Psoas muscle (tissue), 8 donors: ENCODE data around the gene TENM3. TPM values are rescaled to one million over a fixed set of nuclear protein-coding genes. Genes with fewer than 3 reads are reported as not detected.

Experiments used
- ATAC-seq, 4 donors: fragments of 200-7000 bp; cut with Tn5 transposase; one replicate each; pipeline ENCODE4 v1.9.1; 2020; ENCODE audit warnings: moderate library complexity in 3 of 4, mild to moderate bottlenecking in 2 of 4
- DNase-seq, 2 donors: peaks; one replicate each; pipeline ENCODE4 v3.0.0-alpha.2; 2020
- H3K27ac ChIP-seq: fragments of 200-600 bp; one replicate; pipeline ENCODE4 v1.8.0; 2022
- H3K27me3 ChIP-seq, 3 donors: fragments of 200-600 bp in 1 of 3; one replicate each; pipeline versions ENCODE4 v1.6.1 to v1.8.0; 2013 to 2022; ENCODE audit warnings: low read length in 2 of 3, mild to moderate bottlenecking in 2 of 3, moderate library complexity in 1 of 3; ENCODE audit not compliant: insufficient read depth in 3 of 3
- H3K36me3 ChIP-seq, 2 donors: fragments of 200-600 bp in 1 of 2; one replicate each; pipeline versions ENCODE4 v1.6.1 to v1.8.0; 2013 to 2022; ENCODE audit warnings: low read depth in 1 of 2, mild to moderate bottlenecking in 1 of 2, moderate library complexity in 1 of 2; ENCODE audit not compliant: insufficient read depth in 1 of 2
- H3K4me1 ChIP-seq: fragments of 200-600 bp; one replicate; pipeline ENCODE4 v1.8.0; 2022
- H3K4me3 ChIP-seq: fragments of 200-600 bp; one replicate; pipeline ENCODE4 v1.8.0; 2022; ENCODE audit warnings: mild to moderate bottlenecking
- H3K9me3 ChIP-seq: fragments of 200-600 bp; one replicate; pipeline ENCODE4 v1.8.0; 2022
- WGBS, 3 donors: extraction: QIAGEN DNeasy Blood & Tissue Kit; methylation state at CpG; one replicate each; pipeline versions ENCODE4 v1.1.6 to v1.1.7; 2013; 5-methylcytosine and 5-hydroxymethylcytosine counted together
- intact Hi-C, 2 donors: fragments of 100-400 bp; cut with DNase I; formaldehyde crosslinking; loops; one replicate each; pipeline versions ENCODE4 v1.11.0 to v1.14.2; 2022
- polyA plus RNA-seq, 3 donors: library from polyadenylated mRNA; stranded (reverse); fragments of 200-250 nt; gene quantifications; one replicate each; pipeline ENCODE4 v1.2.3, GENCODE V29; 2013
- total RNA-seq, 4 donors: library from RNA; stranded (reverse); fragmentation: NEBNext Ultra II Directional in 2 of 4; extraction: Animal tissue kit (Norgen Biotek cat#: 25700) in 2 of 4; gene quantifications; one replicate each; pipeline versions ENCODE4 v1.2.1 to v1.2.4, GENCODE V29; 2021 to 2023
- TF ChIP-seq, protein P1 (sequence below): fragments of 200-600 bp; IDR thresholded peaks from one replicate; pipeline ENCODE4 v1.8.0; 2022; ENCODE audit warnings: antibody characterized with exemption
- donor health status: healthy with polysubstance abuse.
- donor health status: DM: no; HTN: no; CAD: no; lungs with moderate emphysema.
- donor health status: Bipolar disorder and iron deficiency.
- donor health status: healthy.
- donor health status: DM: yes; HTN: yes; CAD: no.
- donor health status: DM: no; HTN: no; CAD: no.
- donor health status: DM: no; HTN: no; CAD: no.
- donor health status: DM: yes; HTN: yes; CAD: no.

TENM3 gene
- total and polyA plus RNA-seq, 7 donors, result 0.48 to 11.6 (median 5.3) TPM

DNA sequence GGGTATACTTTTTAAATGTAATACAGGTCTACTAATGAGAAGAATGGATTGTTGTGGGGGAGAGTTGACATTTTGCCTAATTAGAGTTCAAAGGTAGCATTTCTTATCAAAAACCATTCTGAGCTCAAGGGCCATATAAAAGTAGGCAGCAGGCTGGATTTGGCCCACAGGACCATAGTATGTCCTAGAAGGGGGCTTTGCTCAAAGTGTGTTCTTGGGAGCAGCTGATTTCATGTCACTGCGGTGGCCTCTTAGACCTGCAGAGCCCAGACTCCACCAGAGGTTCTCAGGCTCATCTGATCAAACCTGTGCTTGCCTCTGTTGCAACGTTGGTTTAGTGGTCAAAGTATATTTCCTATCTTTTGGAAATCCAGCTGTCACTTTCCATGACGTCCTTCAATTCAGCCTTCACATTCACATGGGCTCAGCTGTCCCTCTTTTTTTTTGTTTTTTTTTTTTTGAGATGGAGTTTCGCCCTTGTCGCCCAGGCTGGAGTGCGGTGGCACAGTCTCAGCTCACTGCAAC lies 34.6 kb upstream of the TENM3 start:
- Histone ChIP-seq H3K4me1 (peaks cover 18% of the 10 kb centered on the region), H3K27ac (peak overlapping the region; percentile 42), H3K9me3 (no peaks in the 10 kb centered on the region), H3K4me3 (no peak overlapping the region), H3K36me3 (no peaks in the 10 kb centered on the region), H3K27me3 (no peaks in the 10 kb centered on the region)
- intact Hi-C loops, result no loop called here
- TF ChIP-seq, protein P1, sequence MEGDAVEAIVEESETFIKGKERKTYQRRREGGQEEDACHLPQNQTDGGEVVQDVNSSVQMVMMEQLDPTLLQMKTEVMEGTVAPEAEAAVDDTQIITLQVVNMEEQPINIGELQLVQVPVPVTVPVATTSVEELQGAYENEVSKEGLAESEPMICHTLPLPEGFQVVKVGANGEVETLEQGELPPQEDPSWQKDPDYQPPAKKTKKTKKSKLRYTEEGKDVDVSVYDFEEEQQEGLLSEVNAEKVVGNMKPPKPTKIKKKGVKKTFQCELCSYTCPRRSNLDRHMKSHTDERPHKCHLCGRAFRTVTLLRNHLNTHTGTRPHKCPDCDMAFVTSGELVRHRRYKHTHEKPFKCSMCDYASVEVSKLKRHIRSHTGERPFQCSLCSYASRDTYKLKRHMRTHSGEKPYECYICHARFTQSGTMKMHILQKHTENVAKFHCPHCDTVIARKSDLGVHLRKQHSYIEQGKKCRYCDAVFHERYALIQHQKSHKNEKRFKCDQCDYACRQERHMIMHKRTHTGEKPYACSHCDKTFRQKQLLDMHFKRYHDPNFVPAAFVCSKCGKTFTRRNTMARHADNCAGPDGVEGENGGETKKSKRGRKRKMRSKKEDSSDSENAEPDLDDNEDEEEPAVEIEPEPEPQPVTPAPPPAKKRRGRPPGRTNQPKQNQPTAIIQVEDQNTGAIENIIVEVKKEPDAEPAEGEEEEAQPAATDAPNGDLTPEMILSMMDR, result no peak
- no peak for ATAC-seq
- 78 to 85% (median 84%) methylated on average over 6 of the region's 6 CpGs for WGBS, 3 donors
- DNase-seq, result no peak

DNA sequence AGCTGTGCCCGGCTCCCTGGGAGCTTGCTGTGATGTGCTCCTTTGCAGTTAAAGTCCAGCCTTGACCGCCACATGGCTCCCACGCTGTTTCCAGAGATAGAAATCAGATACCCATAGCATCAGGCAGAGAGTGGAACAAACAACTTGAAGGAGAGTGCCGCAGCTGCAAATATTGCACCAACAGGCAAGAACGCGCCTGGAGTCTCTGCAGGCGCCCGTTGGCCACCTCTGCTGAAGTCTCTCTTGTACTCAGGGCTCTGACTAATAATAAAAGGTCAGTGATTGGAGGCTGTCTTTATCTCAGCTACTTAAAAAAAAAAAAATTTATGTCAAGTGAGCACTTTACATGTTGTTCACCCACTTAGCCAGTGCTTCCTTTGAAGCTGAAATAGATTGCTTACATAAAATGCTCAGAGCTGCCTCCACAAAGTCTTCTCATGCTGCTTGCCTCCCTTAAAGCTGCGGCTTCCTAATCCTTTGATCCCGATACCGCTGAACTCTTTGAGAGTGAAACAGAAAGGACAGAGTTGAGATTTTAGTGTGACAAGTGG lies 30.9 kb upstream of the TENM3 start:
- Histone ChIP-seq H3K4me1 (peaks cover 18% of the 10 kb centered on the region), H3K27me3 (no peaks in the 10 kb centered on the region), H3K36me3 (no peaks in the 10 kb centered on the region), H3K4me3 (no peak overlapping the region), H3K9me3 (no peaks in the 10 kb centered on the region), H3K27ac (peak overlapping the region; percentile 54)
- intact Hi-C loops, result no loop called here
- 17 to 23% (median 22%) methylated on average over 11 of the region's 11 CpGs for WGBS, 3 donors
- TF ChIP-seq, protein P1, result no peak
- ATAC-seq, result peak; percentile 83 to 93 (median 90)
- DNase-seq, result peak in 1 of 2 donors; percentile 40

DNA sequence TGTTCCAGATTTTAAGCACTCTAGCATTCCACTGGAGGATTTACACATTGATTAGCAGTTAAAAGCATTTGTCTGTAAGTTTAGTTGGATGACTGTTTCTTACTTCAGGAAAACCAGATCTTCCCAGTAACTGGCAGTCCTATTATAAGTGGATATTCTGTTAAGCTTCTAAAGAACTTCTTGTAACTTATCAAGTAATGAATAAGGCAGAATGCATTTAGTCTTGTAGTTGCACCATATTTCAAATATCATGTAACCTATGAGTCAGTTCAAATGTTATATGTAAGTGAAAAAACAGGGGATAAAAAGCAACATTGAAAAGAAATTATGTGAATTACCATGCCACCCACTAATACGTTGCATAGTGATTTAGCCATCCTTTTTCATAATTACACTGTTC lies 30.2 kb upstream of the TENM3 start:
- WGBS, 3 donors, result 81 to 90% (median 86%) methylated on average over 1 of the region's 1 CpG
- intact Hi-C loops, result no loop called here
- no peaks in the 10 kb centered on the region for H3K9me3 ChIP-seq
- no peaks in the 10 kb centered on the region for H3K36me3 ChIP-seq
- no peaks in the 10 kb centered on the region for H3K27me3 ChIP-seq
- DNase-seq, result no peak
- peak in 1 of 4 donors; percentile 30 for ATAC-seq
- no peak overlapping the region for H3K27ac ChIP-seq
- peaks cover 13% of the 10 kb centered on the region for H3K4me1 ChIP-seq
- TF ChIP-seq, protein P1, result no peak
- no peak overlapping the region for H3K4me3 ChIP-seq

DNA sequence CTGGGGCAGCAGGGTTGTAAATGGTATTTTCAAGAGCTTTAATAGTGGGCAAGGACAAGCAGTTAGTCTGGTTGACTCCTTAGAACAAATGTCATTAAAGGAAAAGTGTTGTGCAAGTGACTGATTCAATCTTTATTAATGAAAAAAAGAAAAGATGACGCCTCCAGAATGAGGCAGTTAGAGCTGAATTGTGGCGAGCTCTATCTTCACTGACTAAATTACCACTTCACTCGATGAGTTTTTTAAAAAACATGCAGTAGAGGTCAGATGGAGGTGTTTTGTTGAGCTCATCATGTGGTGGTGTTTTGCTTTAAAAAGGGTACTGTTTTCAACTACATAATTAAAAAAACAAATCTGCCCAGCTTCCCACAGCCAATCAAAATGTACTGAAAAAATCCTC lies 28.1 kb upstream of the TENM3 start:
- no peaks in the 10 kb centered on the region for H3K9me3 ChIP-seq
- H3K4me1 ChIP-seq, result peaks cover 7% of the 10 kb centered on the region
- WGBS, 3 donors, result 74 to 80% (median 74%) methylated on average over 3 of the region's 3 CpGs
- H3K27ac ChIP-seq, result no peak overlapping the region
- H3K36me3 ChIP-seq, result no peaks in the 10 kb centered on the region
- intact Hi-C loops, result no loop called here
- TF ChIP-seq, protein P1, result no peak
- H3K27me3 ChIP-seq, result no peaks in the 10 kb centered on the region
- DNase-seq (no peak), ATAC-seq (no peak)
- H3K4me3 ChIP-seq, result no peak overlapping the region

DNA sequence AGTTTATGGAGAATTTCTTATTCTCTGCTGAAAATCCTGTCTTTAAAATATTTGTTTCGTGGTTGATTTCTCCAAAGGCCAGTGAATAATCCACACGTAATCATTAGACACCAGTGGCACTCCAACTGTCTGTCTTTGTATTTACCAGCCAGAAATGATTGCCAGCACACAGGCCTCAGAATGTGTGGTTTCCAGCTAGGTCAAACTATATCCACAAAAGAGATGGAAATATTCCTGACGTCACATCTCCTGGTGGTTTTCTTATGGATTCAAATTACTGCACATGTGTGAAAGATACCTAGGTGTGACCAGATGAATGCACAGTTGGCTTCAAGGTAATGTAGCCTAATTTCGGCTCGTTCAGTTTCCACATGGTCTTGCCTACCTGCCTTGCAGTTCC lies 27.2 kb upstream of the TENM3 start:
- WGBS, 3 donors, result 72 to 81% (median 80%) methylated on average over 5 of the region's 5 CpGs
- no peaks in the 10 kb centered on the region for H3K27me3 ChIP-seq
- TF ChIP-seq, protein P1, result no peak
- no peak for DNase-seq
- ATAC-seq, result no peak
- H3K4me3 ChIP-seq, result no peak overlapping the region
- H3K27ac ChIP-seq, result no peak overlapping the region
- H3K36me3 ChIP-seq, result no peaks in the 10 kb centered on the region
- H3K9me3 ChIP-seq, result no peaks in the 10 kb centered on the region
- peaks cover 7% of the 10 kb centered on the region for H3K4me1 ChIP-seq
- intact Hi-C loops, result no loop called here
